ENCODE measurements around the gene PPP1R17. TPM values are rescaled to one million over a fixed set of nuclear protein-coding genes. Genes with fewer than 3 reads are reported as not detected.

PPP1R17 gene
- total and polyA plus RNA-seq, 2 donors (not counting 1 experiment from before 2014, with no cell fraction given), result 0.20 TPM; not detected in 1

DNA sequence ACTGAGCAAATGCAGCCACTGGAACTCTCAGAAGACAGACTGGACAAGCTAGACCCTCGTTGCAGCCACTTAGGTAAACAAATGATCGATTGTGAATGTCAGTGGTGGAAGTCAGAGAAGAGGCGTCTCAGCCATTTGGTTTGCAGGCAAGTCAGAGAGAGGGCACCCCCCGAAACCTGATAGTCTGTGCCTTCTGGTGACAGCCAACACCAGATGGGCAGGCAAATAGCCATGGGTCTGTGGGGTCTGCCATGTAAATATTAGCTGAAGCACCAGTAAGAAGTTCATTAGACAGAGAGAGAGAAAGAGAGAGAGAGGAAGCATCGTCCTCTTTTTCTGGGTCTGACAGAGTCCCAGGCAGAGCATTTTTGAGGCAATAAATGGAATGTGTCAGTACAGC lies 5.4 kb downstream of the PPP1R17 start:
- Histone ChIP-seq H4K20me1 (ENCODE audit: control insufficient read depth, insufficient read depth, low read length, poor library complexity, severe bottlenecking) (no peaks in the 10 kb centered on the region), H3K4me2 (replicated peaks; ENCODE audit: low read depth, low read length, poor library complexity, severe bottlenecking) (no peak overlapping the region), H3K27me3 (replicated peaks in 1 of 4; ENCODE audit: control extremely low read depth in 1 of 4, control insufficient read depth in 3 of 4, insufficient read depth in 4 of 4, low read length in 3 of 4) (no peaks in the 10 kb centered on the region), H3K9ac (ENCODE audit: low read length) (no peak overlapping the region), H3K79me2 (ENCODE audit: control insufficient read depth, insufficient read depth, low read length) (no peaks in the 10 kb centered on the region), H3K36me3 (replicated peaks in 1 of 2; ENCODE audit: control extremely low read depth in 1 of 2, control insufficient read depth in 1 of 2, extremely low read depth in 1 of 2, insufficient read depth in 2 of 2, low read length in 1 of 2) (no peaks in the 10 kb centered on the region), H3K4me1 (ENCODE audit: control insufficient read depth in 2 of 2, insufficient read depth in 2 of 2, low read length in 2 of 2) (peaks cover 0 to 7% of the 10 kb centered on the region in 2 donors), H3K27ac (ENCODE audit: low read length in 2 of 2) (no peak overlapping the region), H2AFZ (ENCODE audit: insufficient read depth, low read depth, low read length, poor library complexity, severe bottlenecking) (no peak overlapping the region), H3K9me3 (ENCODE audit: control extremely low read depth in 1 of 3, control insufficient read depth in 2 of 3, insufficient read depth in 1 of 3, low read length in 2 of 3) (no peaks in the 10 kb centered on the region), H3K4me3 (ENCODE audit: control extremely low read depth in 1 of 5, extremely low read depth in 1 of 5, insufficient read depth in 1 of 5, low read depth in 2 of 5, low read length in 4 of 5) (no peak overlapping the region)
- no peaks in the 10 kb centered on the region for H3K9me3 Mint-ChIP-seq (ENCODE audit: insufficient read depth)
- intact Hi-C loops (cut with micrococcal nuclease), result no loop called here
- TF ChIP-seq EZH2 (IDR thresholded peaks at IDR 0.05; ENCODE audit: borderline replicate concordance, insufficient read depth, low read depth, low read length, poor library complexity, severe bottlenecking) (no peak), CTCF (IDR thresholded peaks at IDR 0.05) (no peak)
- ChIA-PET CTCF (no interaction called here), POLR2A (no interaction called here)
- H3K4me1 Mint-ChIP-seq, result peaks cover 33% of the 10 kb centered on the region
- no peak overlapping the region for H3K4me3 Mint-ChIP-seq
- DNase-seq (no peak), ATAC-seq (ENCODE audit: low read depth) (no peak)
- H3K27me3 Mint-ChIP-seq, result no peaks in the 10 kb centered on the region
- WGBS (ENCODE audit: insufficient coverage), result 51% methylated on average over 4 of the region's 5 CpGs
- H3K27ac Mint-ChIP-seq, result no peak overlapping the region

DNA sequence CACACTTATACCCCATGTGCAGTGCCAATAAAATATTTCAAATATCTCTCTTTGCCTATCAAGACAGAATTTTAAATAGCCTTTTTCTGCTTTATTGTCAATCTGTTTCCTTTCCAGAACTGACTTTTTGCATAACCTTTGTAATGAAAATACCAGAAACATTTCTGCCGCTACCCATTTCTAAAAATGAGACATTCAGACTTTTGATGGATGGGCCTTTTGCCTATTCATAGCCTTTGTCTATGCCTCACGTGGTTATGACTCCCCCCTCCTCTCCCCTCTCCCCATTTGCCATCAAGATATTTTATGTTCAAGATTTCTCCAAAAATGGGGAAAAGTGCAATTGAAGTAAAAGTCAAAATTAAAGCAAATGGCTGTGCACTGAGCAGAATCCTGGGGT lies 5.9 kb downstream of the PPP1R17 start:
- Histone ChIP-seq H3K36me3 (replicated peaks in 1 of 2; ENCODE audit: control extremely low read depth in 1 of 2, control insufficient read depth in 1 of 2, extremely low read depth in 1 of 2, insufficient read depth in 2 of 2, low read length in 1 of 2) (no peaks in the 10 kb centered on the region), H3K79me2 (ENCODE audit: control insufficient read depth, insufficient read depth, low read length) (no peaks in the 10 kb centered on the region), H3K4me1 (ENCODE audit: control insufficient read depth in 2 of 2, insufficient read depth in 2 of 2, low read length in 2 of 2) (peaks cover 0 to 7% of the 10 kb centered on the region in 2 donors), H3K27me3 (replicated peaks in 1 of 4; ENCODE audit: control extremely low read depth in 1 of 4, control insufficient read depth in 3 of 4, insufficient read depth in 4 of 4, low read length in 3 of 4) (no peaks in the 10 kb centered on the region), H4K20me1 (ENCODE audit: control insufficient read depth, insufficient read depth, low read length, poor library complexity, severe bottlenecking) (no peaks in the 10 kb centered on the region), H3K4me3 (ENCODE audit: control extremely low read depth in 1 of 5, extremely low read depth in 1 of 5, insufficient read depth in 1 of 5, low read depth in 2 of 5, low read length in 4 of 5) (no peak overlapping the region), H2AFZ (ENCODE audit: insufficient read depth, low read depth, low read length, poor library complexity, severe bottlenecking) (no peak overlapping the region), H3K9me3 (ENCODE audit: control extremely low read depth in 1 of 3, control insufficient read depth in 2 of 3, insufficient read depth in 1 of 3, low read length in 2 of 3) (no peaks in the 10 kb centered on the region), H3K27ac (ENCODE audit: low read length in 2 of 2) (no peak overlapping the region), H3K4me2 (replicated peaks; ENCODE audit: low read depth, low read length, poor library complexity, severe bottlenecking) (no peak overlapping the region), H3K9ac (ENCODE audit: low read length) (no peak overlapping the region)
- no peaks in the 10 kb centered on the region for H3K9me3 Mint-ChIP-seq (ENCODE audit: insufficient read depth)
- no peak for TF ChIP-seq EZH2 (IDR thresholded peaks at IDR 0.05; ENCODE audit: borderline replicate concordance, insufficient read depth, low read depth, low read length, poor library complexity, severe bottlenecking)
- no peak for TF ChIP-seq CTCF (IDR thresholded peaks at IDR 0.05)
- H3K27me3 Mint-ChIP-seq, result no peaks in the 10 kb centered on the region
- intact Hi-C loops (cut with micrococcal nuclease), result no loop called here
- ChIA-PET CTCF (no interaction called here), POLR2A (no interaction called here)
- no CpG with 5 or more reads among the region's 2 CpGs for WGBS (ENCODE audit: insufficient coverage)
- DNase-seq (no peak), ATAC-seq (ENCODE audit: low read depth) (no peak)
- no peak overlapping the region for H3K4me3 Mint-ChIP-seq
- H3K4me1 Mint-ChIP-seq, result peaks cover 30% of the 10 kb centered on the region
- H3K27ac Mint-ChIP-seq, result no peak overlapping the region

All from B cell (primary cell).